HepG2 (cell line): ENCODE results near the gene METTL26. TPM values are rescaled to one million over a fixed set of nuclear protein-coding genes. Genes with fewer than 3 reads are reported as not detected.
A peak's percentile ranks its signal among the peaks of the same experiment; 100 is the strongest.

ENCODE experiments used
- AGO2 ChIP-seq: fragments of 200-400 bp; formaldehyde crosslinking; optimal IDR thresholded peaks from 2 replicates; pipeline ENCODE3; 2017; ENCODE audit warnings: mild to moderate bottlenecking, low read depth, low read length, moderate library complexity
- CC2D1A ChIP-seq: sonication (generic); formaldehyde crosslinking; IDR thresholded peaks from 2 replicates; pipeline ENCODE4 v1.8.1; 2023; ENCODE audit warnings: mild to moderate bottlenecking, missing genetic modification reagents
- FOXA1 ChIP-seq, 2 experiments: fragments of 450-650 bp in 1 of 2; sonication (generic) in 1 of 2; formaldehyde crosslinking in 1 of 2; IDR thresholded peaks; 2 replicates each; pipeline versions ENCODE4 v1.4.0 to v1.6.1; 2016 to 2020; ENCODE audit warnings: missing genetic modification reagents in 1 of 2
- HOXA3 ChIP-seq: sonication (generic); formaldehyde crosslinking; IDR thresholded peaks from 2 replicates; pipeline ENCODE4 v1.5.0; 2020; ENCODE audit warnings: missing genetic modification reagents
- NBN ChIP-seq: fragments of 450-650 bp; conservative IDR thresholded peaks from 2 replicates; pipeline ENCODE4 v1.6.1; 2017
- NCOR1 ChIP-seq: fragments of 200-600 bp; sonication (generic); IDR thresholded peaks from 2 replicates; pipeline ENCODE4 v1.7.0; 2017; ENCODE audit warnings: antibody characterized with exemption, low read length, borderline replicate concordance
- POLR2AphosphoS5 ChIP-seq: IDR thresholded peaks from 2 replicates; pipeline ENCODE4 v1.6.1; 2012; ENCODE audit warnings: low read depth, low read length
- TSC22D2 ChIP-seq: sonication (generic); formaldehyde crosslinking; IDR thresholded peaks from 2 replicates; pipeline ENCODE4 v1.5.1; 2020; ENCODE audit warnings: missing genetic modification reagents, mild to moderate bottlenecking, borderline replicate concordance
- ZBTB42 ChIP-seq: sonication (generic); formaldehyde crosslinking; IDR thresholded peaks from 2 replicates; pipeline ENCODE4 v1.5.0; 2020; ENCODE audit warnings: mild to moderate bottlenecking, missing genetic modification reagents
- ZBTB7A ChIP-seq: sonication (generic); formaldehyde crosslinking; IDR thresholded peaks from 2 replicates; pipeline ENCODE4 v1.8.0; 2022; ENCODE audit warnings: mild to moderate bottlenecking, missing genetic modification reagents
- ZMYM3 ChIP-seq: sonication (generic); formaldehyde crosslinking; IDR thresholded peaks from 2 replicates; pipeline ENCODE4 v1.5.1; 2020; ENCODE audit warnings: mild to moderate bottlenecking, missing genetic modification reagents
- ZNF160 ChIP-seq: sonication (generic); formaldehyde crosslinking; IDR thresholded peaks from 2 replicates; pipeline ENCODE4 v1.8.0; 2022; ENCODE audit warnings: mild to moderate bottlenecking, inconsistent platforms, missing genetic modification reagents
- ZNF274 ChIP-seq: sonication (generic); formaldehyde crosslinking; IDR thresholded peaks from 2 replicates; pipeline ENCODE4 v1.5.1; 2020; ENCODE audit warnings: mild to moderate bottlenecking, missing genetic modification reagents
- ZNF441 ChIP-seq: sonication (generic); formaldehyde crosslinking; IDR thresholded peaks from 2 replicates; pipeline ENCODE4 v1.7.0; 2021; ENCODE audit warnings: missing genetic modification reagents, borderline replicate concordance
- ZNF501 ChIP-seq: sonication (generic); formaldehyde crosslinking; IDR thresholded peaks from 2 replicates; pipeline ENCODE4 v1.5.1; 2020; ENCODE audit warnings: mild to moderate bottlenecking, moderate library complexity, missing genetic modification reagents
- polyA plus RNA-seq, 8 experiments: library from polyadenylated mRNA; depleted of rRNA in 3 of 8; stranded (reverse) in 7 of 8; unstranded in 1 of 8; fragments of >200 nt; fragmentation: Illumina TruSeq in 4 of 8; extraction: Trizol in 4 of 8; gene quantifications; 2 replicates each; pipeline versions ENCODE4 v1.2.1 to v1.2.3, GENCODE V29; 2011 to 2016; ENCODE audit warnings: low read depth in 4 of 8, missing spikeins in 1 of 8, mixed read lengths in 1 of 8; ENCODE audit not compliant: insufficient read depth in 1 of 8
- total RNA-seq, 5 experiments: library from RNA; depleted of rRNA; stranded (reverse); fragments of >200 nt; fragmentation: Illumina TruSeq; extraction: Trizol; gene quantifications; 2 replicates each; pipeline ENCODE4 v1.2.3, GENCODE V29; 2016; ENCODE audit warnings: low read depth in 1 of 5
- TF ChIP-seq, protein P1 (sequence below): IDR thresholded peaks from 2 replicates; pipeline ENCODE4 v1.6.1; 2016; ENCODE audit warnings: mild to moderate bottlenecking, missing biosample characterization, missing genetic modification reagents
- TF ChIP-seq, protein P2 (sequence below): sonication (generic); formaldehyde crosslinking; IDR thresholded peaks from 2 replicates; pipeline ENCODE4 v1.4.0; 2020; ENCODE audit warnings: missing genetic modification reagents
- TF ChIP-seq, protein P3 (sequence below): sonication (generic); formaldehyde crosslinking; IDR thresholded peaks from 2 replicates; pipeline ENCODE4 v1.4.0; 2020; ENCODE audit warnings: low read depth, mild to moderate bottlenecking, missing genetic modification reagents
- TF ChIP-seq, protein P4 (sequence below): sonication (generic); formaldehyde crosslinking; IDR thresholded peaks from 2 replicates; pipeline ENCODE4 v1.5.0; 2020; ENCODE audit warnings: mild to moderate bottlenecking, missing genetic modification reagents

The METTL26 gene
- total and polyA plus RNA-seq, 2 of the 13 experiments (the other 11 are each of a cell fraction or from before 2014, with no cell fraction given): 65.5 to 70.1 TPM

DNA sequence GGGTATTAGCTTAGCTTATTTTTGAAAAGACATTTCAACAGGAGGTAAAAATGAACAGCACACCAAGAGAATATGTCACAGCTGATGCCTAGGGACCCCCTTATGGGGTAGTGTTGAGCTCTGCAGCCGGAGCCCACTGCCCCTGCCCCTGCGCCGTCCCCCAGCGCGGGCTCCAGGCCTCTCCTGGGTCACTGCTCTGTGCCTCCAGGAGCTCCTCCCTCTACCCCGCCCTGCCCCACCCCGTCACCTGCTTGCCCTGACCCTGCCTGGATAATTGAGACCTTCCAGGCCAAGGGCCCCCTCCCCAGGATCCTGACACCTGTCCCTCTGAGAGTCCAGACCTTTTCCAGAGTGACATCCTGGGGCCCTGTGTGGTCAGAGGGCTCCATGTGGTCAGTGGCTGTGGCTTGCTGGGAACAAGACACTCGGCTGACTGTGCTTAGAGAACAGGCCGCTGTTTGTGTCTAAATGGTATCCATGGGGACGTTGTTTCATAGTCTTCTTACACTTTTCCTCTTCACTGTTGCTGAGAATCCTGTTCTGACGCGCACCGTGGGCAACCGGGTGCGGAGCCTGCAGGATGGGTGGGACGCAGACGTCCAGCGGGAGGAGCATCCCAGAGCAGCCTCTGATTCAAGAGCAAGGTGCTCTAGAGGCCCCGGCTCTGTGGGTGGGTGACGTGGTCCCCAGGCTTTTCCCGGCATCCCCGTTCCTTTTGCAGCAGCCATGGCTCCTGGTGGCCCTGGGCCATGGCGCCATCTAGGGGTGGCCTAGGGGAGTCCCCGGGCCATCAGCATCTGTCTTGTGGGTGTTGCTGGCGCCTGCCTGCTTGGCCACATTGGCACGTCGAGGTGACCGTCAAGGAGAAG lies 25.4 kb downstream of the METTL26 start (continued):
- TF ChIP-seq, protein P1, sequence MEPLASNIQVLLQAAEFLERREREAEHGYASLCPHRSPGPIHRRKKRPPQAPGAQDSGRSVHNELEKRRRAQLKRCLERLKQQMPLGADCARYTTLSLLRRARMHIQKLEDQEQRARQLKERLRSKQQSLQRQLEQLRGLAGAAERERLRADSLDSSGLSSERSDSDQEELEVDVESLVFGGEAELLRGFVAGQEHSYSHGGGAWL (CRISPR knock-in tag): 0 out of 2 replicates have a peak, but pooled peaks have one; percentile 18
- TF ChIP-seq AGO2 (no peak), POLR2AphosphoS5 (no peak), CC2D1A (CRISPR knock-in tag) (no peak), ZNF160 (CRISPR knock-in tag) (no peak), TSC22D2 (CRISPR knock-in tag) (no peak), NCOR1 (no peak), FOXA1 (IDR thresholded peaks at IDR 0.05) (no peak), FOXA1 (CRISPR knock-in tag; IDR thresholded peaks at IDR 0.05) (no peak), ZNF274 (no peak), HOXA3 (CRISPR knock-in tag) (peak; percentile 61; the same call in 1 of the 2 replicates), ZBTB7A (CRISPR knock-in tag) (no peak), ZBTB42 (CRISPR knock-in tag) (no peak), ZMYM3 (CRISPR knock-in tag) (no peak), ZNF501 (no peak), ZNF441 (CRISPR knock-in tag) (no peak), NBN (no peak)
- TF ChIP-seq, protein P2, sequence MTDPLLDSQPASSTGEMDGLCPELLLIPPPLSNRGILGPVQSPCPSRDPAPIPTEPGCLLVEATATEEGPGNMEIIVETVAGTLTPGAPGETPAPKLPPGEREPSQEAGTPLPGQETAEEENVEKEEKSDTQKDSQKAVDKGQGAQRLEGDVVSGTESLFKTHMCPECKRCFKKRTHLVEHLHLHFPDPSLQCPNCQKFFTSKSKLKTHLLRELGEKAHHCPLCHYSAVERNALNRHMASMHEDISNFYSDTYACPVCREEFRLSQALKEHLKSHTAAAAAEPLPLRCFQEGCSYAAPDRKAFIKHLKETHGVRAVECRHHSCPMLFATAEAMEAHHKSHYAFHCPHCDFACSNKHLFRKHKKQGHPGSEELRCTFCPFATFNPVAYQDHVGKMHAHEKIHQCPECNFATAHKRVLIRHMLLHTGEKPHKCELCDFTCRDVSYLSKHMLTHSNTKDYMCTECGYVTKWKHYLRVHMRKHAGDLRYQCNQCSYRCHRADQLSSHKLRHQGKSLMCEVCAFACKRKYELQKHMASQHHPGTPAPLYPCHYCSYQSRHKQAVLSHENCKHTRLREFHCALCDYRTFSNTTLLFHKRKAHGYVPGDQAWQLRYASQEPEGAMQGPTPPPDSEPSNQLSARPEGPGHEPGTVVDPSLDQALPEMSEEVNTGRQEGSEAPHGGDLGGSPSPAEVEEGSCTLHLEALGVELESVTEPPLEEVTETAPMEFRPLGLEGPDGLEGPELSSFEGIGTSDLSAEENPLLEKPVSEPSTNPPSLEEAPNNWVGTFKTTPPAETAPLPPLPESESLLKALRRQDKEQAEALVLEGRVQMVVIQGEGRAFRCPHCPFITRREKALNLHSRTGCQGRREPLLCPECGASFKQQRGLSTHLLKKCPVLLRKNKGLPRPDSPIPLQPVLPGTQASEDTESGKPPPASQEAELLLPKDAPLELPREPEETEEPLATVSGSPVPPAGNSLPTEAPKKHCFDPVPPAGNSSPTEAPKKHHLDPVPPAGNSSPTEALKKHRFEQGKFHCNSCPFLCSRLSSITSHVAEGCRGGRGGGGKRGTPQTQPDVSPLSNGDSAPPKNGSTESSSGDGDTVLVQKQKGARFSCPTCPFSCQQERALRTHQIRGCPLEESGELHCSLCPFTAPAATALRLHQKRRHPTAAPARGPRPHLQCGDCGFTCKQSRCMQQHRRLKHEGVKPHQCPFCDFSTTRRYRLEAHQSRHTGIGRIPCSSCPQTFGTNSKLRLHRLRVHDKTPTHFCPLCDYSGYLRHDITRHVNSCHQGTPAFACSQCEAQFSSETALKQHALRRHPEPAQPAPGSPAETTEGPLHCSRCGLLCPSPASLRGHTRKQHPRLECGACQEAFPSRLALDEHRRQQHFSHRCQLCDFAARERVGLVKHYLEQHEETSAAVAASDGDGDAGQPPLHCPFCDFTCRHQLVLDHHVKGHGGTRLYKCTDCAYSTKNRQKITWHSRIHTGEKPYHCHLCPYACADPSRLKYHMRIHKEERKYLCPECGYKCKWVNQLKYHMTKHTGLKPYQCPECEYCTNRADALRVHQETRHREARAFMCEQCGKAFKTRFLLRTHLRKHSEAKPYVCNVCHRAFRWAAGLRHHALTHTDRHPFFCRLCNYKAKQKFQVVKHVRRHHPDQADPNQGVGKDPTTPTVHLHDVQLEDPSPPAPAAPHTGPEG: no peak
- TF ChIP-seq, protein P3, sequence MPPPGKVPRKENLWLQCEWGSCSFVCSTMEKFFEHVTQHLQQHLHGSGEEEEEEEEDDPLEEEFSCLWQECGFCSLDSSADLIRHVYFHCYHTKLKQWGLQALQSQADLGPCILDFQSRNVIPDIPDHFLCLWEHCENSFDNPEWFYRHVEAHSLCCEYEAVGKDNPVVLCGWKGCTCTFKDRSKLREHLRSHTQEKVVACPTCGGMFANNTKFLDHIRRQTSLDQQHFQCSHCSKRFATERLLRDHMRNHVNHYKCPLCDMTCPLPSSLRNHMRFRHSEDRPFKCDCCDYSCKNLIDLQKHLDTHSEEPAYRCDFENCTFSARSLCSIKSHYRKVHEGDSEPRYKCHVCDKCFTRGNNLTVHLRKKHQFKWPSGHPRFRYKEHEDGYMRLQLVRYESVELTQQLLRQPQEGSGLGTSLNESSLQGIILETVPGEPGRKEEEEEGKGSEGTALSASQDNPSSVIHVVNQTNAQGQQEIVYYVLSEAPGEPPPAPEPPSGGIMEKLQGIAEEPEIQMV (CRISPR knock-in tag): no peak
- TF ChIP-seq, protein P4, sequence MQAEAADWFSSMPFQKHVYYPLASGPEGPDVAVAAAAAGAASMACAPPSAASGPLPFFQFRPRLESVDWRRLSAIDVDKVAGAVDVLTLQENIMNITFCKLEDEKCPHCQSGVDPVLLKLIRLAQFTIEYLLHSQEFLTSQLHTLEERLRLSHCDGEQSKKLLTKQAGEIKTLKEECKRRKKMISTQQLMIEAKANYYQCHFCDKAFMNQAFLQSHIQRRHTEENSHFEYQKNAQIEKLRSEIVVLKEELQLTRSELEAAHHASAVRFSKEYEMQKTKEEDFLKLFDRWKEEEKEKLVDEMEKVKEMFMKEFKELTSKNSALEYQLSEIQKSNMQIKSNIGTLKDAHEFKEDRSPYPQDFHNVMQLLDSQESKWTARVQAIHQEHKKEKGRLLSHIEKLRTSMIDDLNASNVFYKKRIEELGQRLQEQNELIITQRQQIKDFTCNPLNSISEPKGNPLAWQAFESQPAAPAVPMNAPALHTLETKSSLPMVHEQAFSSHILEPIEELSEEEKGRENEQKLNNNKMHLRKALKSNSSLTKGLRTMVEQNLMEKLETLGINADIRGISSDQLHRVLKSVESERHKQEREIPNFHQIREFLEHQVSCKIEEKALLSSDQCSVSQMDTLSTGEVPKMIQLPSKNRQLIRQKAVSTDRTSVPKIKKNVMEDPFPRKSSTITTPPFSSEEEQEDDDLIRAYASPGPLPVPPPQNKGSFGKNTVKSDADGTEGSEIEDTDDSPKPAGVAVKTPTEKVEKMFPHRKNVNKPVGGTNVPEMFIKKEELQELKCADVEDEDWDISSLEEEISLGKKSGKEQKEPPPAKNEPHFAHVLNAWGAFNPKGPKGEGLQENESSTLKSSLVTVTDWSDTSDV (CRISPR knock-in tag): no peak
